Omental fat pad (tissue), 4 donors: ENCODE data around the gene ATXN7L1. TPM values are rescaled to one million over a fixed set of nuclear protein-coding genes. Genes with fewer than 3 reads are reported as not detected.

Experiments used
- ATAC-seq: fragments of 150-250 bp; one replicate; pipeline ENCODE4 v1.9.1; 2016; ENCODE audit warnings: mild to moderate bottlenecking, moderate library complexity; ENCODE audit not compliant: low FRiP score
- DNase-seq: peaks from one replicate; pipeline ENCODE4 v3.0.0-alpha.2; 2019; ENCODE audit warnings: low spot score
- CTCF ChIP-seq, 3 donors: fragments of 450-650 bp; IDR thresholded peaks; one replicate each; pipeline ENCODE4 v1.5.1; 2016 to 2017; ENCODE audit warnings: antibody characterized with exemption in 3 of 3, mild to moderate bottlenecking in 3 of 3, moderate library complexity in 2 of 3
- total RNA-seq, 4 donors: library from RNA; depleted of rRNA; stranded (reverse); fragments of >200 nt; gene quantifications; one replicate each; pipeline ENCODE4 v1.1.0, GENCODE V29; 2016

ATXN7L1 gene
- total RNA-seq, 4 donors from 2014 or later = 10.6 to 19.5 (median 12.2) TPM

GRCh38 chr7:105788356-105788755, 88.0 kb downstream of the ATXN7L1 start:
- DNase-seq = no peak
- no peak for TF ChIP-seq CTCF (IDR thresholded peaks at IDR 0.05)
- ATAC-seq = no peak

GRCh38 chr7:105787793-105788192, 88.6 kb downstream of the ATXN7L1 start:
- DNase-seq (no peak), ATAC-seq (no peak)
- TF ChIP-seq CTCF (IDR thresholded peaks at IDR 0.05) = no peak

GRCh38 chr7:105786520-105787470, 89.6 kb downstream of the ATXN7L1 start:
- no peak for ATAC-seq
- no peak for TF ChIP-seq CTCF (IDR thresholded peaks at IDR 0.05)
- no peak for DNase-seq

- DNase-seq (no peak), ATAC-seq (no peak)
- TF ChIP-seq CTCF (IDR thresholded peaks at IDR 0.05) = no peak
These were observed 93.9 kb downstream of the ATXN7L1 start for GRCh38 chr7:105782391-105783042.

GRCh38 chr7:105779856-105780780, 96.3 kb downstream of the ATXN7L1 start:
- no peak for TF ChIP-seq CTCF (IDR thresholded peaks at IDR 0.05)
- DNase-seq = no peak
- ATAC-seq = no peak

- TF ChIP-seq CTCF (IDR thresholded peaks at IDR 0.05) = no peak
- ATAC-seq = no peak
- no peak for DNase-seq
These were observed 97.4 kb downstream of the ATXN7L1 start for GRCh38 chr7:105778956-105779355.
